ENCODE results near the gene NUP43. TPM values are rescaled to one million over a fixed set of nuclear protein-coding genes. Genes with fewer than 3 reads are reported as not detected.
A peak's percentile ranks its signal among the peaks of the same experiment; 100 is the strongest.

NUP43 gene
- total and polyA plus RNA-seq, 10 of the 15 experiments (the other 5 are each of a cell fraction or from before 2014, with no cell fraction given) = 8.9 to 54.2 (median 27.7) TPM

DNA sequence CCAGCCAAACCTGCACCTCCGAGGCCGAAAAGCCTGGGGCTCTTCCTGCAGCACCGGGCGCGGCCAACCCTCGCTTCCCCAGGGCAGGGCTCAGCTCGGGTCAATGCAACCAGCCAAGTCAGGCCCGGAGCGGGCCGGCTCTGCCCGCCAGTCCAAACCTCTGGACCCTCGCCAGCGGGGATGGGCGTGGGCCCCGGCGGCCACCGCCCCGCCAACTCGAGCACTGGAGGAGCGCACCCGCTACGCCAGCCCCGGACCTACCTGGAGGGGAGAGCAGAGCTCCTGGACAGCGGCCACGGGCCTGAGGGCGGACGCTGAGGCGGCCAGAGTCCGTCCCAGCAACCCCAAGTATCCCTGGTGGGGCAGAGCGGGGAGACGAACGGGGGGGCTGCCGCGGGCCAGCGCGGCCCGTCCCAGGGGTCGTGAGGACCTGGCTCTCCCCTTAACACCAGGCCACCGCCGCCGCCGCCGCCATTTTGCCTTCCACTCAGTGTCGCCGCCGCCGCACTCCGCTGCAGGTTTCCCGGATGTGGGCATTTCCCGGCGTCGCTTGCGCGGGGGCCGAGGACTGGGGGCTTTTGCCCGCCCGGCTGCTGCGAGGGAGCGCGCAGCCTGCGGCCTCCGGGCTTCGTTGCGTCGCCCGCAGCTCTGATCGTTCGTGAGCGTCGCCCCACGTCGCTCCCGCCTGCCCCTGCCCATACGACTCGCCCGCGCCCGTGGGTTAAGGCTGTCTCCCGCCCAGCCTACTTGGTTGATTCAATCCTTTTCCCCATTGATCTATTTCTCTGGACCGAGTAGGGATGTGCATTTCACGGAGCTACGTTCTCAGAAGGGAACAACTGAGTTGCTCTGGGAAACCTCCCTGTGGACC, 28.5 kb downstream of the NUP43 start, which contains the start of gene LATS1 (continued):
- TF ChIP-seq, protein P1, sequence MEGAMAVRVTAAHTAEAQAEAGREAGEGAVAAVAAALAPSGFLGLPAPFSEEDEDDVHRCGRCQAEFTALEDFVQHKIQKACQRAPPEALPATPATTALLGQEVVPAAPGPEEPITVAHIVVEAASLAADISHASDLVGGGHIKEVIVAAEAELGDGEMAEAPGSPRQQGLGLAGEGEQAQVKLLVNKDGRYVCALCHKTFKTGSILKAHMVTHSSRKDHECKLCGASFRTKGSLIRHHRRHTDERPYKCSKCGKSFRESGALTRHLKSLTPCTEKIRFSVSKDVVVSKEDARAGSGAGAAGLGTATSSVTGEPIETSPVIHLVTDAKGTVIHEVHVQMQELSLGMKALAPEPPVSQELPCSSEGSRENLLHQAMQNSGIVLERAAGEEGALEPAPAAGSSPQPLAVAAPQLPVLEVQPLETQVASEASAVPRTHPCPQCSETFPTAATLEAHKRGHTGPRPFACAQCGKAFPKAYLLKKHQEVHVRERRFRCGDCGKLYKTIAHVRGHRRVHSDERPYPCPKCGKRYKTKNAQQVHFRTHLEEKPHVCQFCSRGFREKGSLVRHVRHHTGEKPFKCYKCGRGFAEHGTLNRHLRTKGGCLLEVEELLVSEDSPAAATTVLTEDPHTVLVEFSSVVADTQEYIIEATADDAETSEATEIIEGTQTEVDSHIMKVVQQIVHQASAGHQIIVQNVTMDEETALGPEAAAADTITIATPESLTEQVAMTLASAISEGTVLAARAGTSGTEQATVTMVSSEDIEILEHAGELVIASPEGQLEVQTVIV (IDR thresholded peaks at IDR 0.05; ENCODE audit: borderline replicate concordance, partially characterized antibody) = peak; percentile 19
- no peak for TF ChIP-seq KLF5 (IDR thresholded peaks at IDR 0.05; ENCODE audit: partially characterized antibody)
- peak; percentile 51; the same call in 1 of the 2 replicates for TF ChIP-seq SIN3A (IDR thresholded peaks at IDR 0.05; ENCODE audit: low read depth, low read length)
- no peak for TF ChIP-seq RCOR1 (conservative IDR thresholded peaks at IDR 0.05; ENCODE audit: low read depth, low read length)
- no peak; the same call in 1 of the 2 replicates for TF ChIP-seq CHD2 (IDR thresholded peaks at IDR 0.05; ENCODE audit: borderline replicate concordance, low read depth, low read length)
- TF ChIP-seq CREB1 (IDR thresholded peaks at IDR 0.05; ENCODE audit: low read depth) = peak; percentile 71; the same call in 1 of the 2 replicates
- TF ChIP-seq SMAD1 (IDR thresholded peaks at IDR 0.05; ENCODE audit: low read depth, partially characterized antibody) = no peak
- TF ChIP-seq BRCA1 (IDR thresholded peaks at IDR 0.05; ENCODE audit: low read depth, low read length) = no peak
- TF ChIP-seq CREM (IDR thresholded peaks at IDR 0.05; ENCODE audit: low read depth) = no peak; the same call in 1 of the 2 replicates
- TF ChIP-seq, protein P2, sequence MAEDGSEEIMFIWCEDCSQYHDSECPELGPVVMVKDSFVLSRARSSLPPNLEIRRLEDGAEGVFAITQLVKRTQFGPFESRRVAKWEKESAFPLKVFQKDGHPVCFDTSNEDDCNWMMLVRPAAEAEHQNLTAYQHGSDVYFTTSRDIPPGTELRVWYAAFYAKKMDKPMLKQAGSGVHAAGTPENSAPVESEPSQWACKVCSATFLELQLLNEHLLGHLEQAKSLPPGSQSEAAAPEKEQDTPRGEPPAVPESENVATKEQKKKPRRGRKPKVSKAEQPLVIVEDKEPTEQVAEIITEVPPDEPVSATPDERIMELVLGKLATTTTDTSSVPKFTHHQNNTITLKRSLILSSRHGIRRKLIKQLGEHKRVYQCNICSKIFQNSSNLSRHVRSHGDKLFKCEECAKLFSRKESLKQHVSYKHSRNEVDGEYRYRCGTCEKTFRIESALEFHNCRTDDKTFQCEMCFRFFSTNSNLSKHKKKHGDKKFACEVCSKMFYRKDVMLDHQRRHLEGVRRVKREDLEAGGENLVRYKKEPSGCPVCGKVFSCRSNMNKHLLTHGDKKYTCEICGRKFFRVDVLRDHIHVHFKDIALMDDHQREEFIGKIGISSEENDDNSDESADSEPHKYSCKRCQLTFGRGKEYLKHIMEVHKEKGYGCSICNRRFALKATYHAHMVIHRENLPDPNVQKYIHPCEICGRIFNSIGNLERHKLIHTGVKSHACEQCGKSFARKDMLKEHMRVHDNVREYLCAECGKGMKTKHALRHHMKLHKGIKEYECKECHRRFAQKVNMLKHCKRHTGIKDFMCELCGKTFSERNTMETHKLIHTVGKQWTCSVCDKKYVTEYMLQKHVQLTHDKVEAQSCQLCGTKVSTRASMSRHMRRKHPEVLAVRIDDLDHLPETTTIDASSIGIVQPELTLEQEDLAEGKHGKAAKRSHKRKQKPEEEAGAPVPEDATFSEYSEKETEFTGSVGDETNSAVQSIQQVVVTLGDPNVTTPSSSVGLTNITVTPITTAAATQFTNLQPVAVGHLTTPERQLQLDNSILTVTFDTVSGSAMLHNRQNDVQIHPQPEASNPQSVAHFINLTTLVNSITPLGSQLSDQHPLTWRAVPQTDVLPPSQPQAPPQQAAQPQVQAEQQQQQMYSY (CRISPR knock-in tag; IDR thresholded peaks at IDR 0.05) = no peak
- TF ChIP-seq, protein P3, sequence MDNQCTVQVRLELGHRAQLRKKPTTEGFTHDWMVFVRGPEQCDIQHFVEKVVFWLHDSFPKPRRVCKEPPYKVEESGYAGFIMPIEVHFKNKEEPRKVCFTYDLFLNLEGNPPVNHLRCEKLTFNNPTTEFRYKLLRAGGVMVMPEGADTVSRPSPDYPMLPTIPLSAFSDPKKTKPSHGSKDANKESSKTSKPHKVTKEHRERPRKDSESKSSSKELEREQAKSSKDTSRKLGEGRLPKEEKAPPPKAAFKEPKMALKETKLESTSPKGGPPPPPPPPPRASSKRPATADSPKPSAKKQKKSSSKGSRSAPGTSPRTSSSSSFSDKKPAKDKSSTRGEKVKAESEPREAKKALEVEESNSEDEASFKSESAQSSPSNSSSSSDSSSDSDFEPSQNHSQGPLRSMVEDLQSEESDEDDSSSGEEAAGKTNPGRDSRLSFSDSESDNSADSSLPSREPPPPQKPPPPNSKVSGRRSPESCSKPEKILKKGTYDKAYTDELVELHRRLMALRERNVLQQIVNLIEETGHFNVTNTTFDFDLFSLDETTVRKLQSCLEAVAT (IDR thresholded peaks at IDR 0.05) = no peak
- no peak for TF ChIP-seq NFXL1 (IDR thresholded peaks at IDR 0.05; ENCODE audit: borderline replicate concordance)
- no peak for TF ChIP-seq KAT2A (conservative IDR thresholded peaks at IDR 0.05; ENCODE audit: control insufficient read depth, low read depth, low read length)
- TF ChIP-seq, protein P4, sequence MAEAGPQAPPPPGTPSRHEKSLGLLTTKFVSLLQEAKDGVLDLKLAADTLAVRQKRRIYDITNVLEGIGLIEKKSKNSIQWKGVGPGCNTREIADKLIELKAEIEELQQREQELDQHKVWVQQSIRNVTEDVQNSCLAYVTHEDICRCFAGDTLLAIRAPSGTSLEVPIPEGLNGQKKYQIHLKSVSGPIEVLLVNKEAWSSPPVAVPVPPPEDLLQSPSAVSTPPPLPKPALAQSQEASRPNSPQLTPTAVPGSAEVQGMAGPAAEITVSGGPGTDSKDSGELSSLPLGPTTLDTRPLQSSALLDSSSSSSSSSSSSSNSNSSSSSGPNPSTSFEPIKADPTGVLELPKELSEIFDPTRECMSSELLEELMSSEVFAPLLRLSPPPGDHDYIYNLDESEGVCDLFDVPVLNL (IDR thresholded peaks at IDR 0.05; ENCODE audit: low read depth, low read length) = no peak
- no peak for TF ChIP-seq SPI1 (IDR thresholded peaks at IDR 0.05; ENCODE audit: borderline replicate concordance, insufficient read depth, low read depth, low read length)
- TF ChIP-seq, protein P5, sequence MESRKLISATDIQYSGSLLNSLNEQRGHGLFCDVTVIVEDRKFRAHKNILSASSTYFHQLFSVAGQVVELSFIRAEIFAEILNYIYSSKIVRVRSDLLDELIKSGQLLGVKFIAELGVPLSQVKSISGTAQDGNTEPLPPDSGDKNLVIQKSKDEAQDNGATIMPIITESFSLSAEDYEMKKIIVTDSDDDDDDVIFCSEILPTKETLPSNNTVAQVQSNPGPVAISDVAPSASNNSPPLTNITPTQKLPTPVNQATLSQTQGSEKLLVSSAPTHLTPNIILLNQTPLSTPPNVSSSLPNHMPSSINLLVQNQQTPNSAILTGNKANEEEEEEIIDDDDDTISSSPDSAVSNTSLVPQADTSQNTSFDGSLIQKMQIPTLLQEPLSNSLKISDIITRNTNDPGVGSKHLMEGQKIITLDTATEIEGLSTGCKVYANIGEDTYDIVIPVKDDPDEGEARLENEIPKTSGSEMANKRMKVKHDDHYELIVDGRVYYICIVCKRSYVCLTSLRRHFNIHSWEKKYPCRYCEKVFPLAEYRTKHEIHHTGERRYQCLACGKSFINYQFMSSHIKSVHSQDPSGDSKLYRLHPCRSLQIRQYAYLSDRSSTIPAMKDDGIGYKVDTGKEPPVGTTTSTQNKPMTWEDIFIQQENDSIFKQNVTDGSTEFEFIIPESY (IDR thresholded peaks at IDR 0.05) = no peak
- TF ChIP-seq CBX3 (IDR thresholded peaks at IDR 0.05; ENCODE audit: borderline replicate concordance, low read depth) = no peak

All from GM12878 (cell line).